HG03039 (cell line): Measurements from ENCODE around the gene ATP9B.
"Not testable (repeated sequence)": the region's sequence is repeated elsewhere in the genome, so short reads cannot be mapped to it uniquely, and the experiment has no call there.

ENCODE experiments used
- ATAC-seq: cut with Tn5 transposase; IDR thresholded peaks from one replicate; pipeline ENCODE4 v1.9.1; 2021; ENCODE audit warnings: mild to moderate bottlenecking, moderate library complexity; ENCODE audit not compliant: unreplicated experiment

Gene ATP9B

DNA sequence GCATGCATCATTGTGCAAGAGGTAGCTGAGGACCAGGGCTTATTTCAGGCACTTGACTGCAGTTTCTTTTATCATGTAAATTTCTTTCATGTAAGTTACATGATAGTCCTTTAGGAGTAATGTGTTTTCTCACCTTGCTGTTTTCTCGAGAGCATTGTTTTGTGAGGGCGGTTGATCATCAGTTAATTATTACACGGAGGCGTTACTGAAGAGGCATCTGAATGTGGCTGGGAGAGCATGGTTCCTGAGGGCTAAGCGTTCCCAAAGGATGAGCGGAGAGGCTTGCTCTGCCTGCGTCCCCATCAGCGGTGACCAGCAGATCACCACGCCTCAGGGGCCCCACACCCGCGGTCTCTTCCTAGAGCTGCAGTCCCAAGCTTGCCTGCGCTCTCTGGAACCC is 170.4 kb downstream of the ATP9B start:
- ATAC-seq, result no peak

DNA sequence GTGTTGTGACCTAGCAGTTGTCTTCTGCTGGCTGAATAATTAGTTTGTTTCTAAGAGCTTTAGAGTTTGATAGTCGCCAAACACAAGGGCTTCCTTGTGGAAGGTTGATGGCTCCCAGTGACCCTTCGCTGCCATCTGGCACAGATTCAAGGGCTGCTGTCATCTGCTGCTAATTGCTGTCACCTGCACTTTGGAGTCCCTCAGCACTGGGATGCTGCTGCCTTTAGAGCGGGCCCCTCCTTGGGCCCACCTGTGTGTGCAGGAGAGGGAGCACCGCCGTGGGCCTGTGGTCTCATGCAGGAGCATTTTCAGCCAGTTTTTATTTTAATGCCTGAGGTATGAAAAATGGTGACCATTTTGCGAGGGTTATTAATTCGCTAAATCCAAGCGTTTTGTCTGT is 172.6 kb downstream of the ATP9B start:
- ATAC-seq, result no peak

DNA sequence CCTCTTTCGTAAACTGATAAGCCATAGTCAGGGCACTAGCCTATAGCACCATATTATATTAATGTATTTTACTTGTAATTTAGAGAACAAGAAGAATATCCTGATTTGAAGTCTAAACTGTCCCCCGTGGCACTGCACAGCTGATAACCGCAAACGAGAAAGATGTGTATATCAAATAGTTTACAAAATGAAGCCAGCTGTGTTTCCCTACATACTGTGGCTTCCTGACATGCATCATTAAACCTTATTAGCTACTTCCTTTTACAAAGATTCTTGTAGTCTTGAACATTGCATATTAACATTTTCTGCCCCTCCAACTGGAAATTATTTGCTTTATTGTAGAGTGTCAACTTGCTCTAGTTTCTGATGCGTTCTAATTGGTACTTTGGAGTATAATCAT is 173.1 kb downstream of the ATP9B start:
- no peak for ATAC-seq

DNA sequence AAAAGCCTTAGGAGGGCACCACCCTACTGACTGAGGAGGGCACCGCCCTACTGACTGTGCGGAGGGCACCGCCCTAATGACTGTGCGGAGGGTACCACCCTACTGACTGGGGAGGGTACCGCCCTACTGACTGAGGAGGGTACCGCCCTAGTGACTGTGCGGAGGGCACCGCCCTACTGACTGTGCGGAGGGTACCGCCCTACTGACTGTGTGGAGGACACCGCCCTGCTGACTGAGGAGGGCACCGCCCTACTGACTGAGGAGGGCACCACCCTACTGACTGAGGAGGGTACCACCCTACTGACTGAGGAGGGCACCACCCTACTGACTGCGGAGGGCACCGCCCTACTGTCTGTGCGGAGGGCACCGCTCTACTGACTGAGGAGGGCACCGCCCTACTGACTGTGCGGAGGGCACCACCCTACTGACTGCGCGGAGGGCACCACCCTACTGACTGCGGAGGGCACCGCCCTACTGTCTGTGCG is 176.4 kb downstream of the ATP9B start:
- no peak for ATAC-seq

DNA sequence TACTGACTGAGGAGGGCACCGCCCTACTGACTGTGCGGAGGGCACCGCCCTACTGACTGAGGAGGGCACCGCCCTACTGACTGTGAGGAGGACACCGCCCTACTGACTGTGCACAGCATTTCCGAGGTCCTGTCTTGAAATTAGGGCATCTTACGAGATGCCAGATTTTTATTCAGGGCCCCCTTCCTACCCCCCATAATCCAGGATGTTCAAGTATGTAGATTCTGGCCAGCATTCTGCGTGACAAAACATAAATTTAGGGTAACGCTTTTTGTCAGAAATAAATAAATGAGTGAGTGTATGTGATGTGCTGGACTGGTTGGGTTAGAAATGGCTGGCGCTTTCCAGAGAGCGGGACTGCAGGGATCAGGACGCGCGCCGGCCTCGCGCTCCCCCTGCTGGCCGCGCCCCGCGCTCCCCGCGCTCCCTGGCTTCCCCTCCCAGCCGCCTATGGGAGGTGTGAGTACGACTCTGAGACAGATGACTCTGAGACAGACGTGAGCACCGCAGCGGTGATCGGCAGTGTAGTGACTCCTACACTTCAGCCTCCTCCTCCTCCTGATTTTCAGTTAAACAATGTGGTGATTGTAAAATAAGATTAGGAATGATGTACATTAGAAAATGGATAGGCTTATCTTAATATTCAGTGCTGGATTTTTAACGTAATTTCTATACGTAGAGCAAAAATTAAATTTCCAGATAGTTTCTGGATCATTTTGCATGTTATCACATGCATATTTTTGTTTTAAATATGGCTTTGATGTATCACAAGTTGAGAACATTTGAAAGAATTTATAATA is 177.3 kb downstream of the ATP9B start:
- peak; percentile 98 for ATAC-seq

DNA sequence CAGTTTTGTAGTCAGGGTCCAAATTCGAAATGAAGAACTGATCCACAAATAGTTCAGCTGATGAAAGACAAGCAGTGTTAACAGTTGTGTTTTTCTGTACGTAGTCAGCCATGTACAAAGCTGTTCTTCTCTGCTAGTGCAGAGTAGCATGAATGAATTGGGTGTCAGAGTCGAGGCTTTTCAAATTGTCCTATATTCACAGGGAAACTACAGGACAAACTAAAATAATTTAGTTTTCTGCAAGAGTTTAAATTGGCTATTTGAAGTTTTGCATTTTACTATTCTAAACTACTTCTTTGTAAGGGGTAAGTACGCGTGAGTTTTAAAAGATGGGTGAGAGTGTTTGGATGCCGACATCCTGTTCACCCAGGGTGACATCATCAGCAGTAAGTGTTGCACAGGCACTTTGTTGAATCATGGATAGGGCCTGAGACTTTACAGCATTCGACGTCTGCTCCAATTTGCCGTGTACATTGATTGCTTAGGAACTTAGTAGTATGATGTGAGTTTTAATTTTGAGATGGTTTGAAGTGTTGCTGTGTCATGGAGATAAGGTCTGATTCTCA is 179.4 kb downstream of the ATP9B start:
- no peak for ATAC-seq

DNA sequence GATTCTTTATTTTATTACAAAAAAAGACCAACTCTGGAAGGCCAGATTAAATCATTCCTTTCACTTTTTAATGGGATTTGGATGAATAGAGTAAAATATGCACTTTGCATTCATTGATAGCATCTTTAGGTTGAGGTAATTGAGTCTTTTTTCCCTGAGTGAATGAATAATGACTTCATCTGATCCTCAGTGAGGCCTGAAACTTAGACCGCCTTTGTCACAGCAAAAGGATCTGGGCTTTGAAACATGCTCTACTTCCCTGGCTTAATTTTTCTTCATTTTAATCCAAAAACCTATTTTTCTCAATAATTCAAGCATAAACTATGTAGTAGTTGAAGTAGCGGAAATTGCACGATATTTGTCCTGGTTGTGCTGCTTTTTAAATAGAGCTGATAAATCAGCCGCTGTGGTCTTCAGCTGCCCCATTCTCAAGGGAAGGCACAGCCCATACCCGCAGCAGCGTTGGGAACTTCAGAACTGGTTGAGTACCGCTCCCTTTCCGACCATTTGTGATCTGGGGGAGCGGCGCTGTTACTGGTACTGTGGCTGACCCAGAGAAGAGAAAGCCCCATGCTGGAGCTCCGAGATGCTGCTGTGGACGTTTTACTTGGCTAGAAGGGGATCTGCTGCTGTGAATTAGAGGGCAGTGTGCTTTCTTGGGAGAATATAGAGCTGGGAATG is 181.2 kb downstream of the ATP9B start:
- no peak for ATAC-seq

DNA sequence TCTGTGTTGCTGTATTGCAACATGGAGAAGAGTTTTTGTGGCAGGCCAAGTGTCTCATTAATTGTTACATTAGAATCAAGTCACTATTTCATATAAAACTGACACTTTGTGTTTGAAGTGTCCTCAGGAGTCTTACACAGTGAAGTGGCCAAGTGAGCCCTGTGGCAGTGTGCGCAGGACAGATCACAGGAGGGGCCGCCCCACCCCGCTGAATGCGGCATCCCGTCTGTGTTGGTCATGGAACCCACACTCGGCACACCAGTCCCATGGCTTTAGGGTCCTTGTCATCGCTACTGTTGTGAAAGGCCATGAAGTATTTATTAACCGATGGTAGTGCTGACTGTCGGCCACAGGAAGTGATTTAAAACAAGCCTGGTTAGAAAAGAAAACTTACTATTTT is 181.8 kb downstream of the ATP9B start:
- ATAC-seq, result no peak

DNA sequence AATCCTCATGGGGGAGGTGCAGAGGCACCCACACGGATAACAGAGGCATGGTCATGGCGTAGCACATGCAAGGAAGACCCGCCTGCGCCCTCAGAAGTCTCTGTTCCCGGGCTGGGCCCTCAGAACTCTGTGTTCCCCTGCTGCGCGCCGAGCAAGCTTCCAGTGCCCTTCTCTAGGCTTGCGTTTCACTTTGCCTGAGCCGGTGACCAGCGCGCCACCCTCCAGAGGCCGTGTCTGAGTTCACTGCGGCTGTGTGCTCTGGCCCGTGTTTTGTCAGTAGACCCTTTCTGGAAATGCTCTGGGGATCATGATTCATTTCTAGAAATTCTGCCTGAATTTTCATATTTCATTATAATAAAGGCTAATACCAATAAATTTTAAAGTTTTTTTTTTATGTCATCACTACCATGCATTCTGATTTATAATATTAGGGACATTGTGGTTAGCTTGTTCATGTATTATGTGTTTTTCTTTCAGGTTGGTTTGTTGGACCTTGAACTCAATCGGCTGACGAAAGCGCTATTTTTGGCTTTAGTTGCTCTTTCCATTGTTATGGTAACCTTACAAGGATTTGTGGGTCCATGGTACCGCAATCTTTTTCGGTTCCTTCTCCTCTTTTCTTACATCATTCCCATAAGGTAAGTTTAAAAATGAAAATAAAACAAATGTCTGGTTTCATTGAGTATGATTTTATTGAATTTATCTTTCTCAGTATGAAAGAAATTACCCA is 183.9 kb downstream of the ATP9B start:
- no peak for ATAC-seq

DNA sequence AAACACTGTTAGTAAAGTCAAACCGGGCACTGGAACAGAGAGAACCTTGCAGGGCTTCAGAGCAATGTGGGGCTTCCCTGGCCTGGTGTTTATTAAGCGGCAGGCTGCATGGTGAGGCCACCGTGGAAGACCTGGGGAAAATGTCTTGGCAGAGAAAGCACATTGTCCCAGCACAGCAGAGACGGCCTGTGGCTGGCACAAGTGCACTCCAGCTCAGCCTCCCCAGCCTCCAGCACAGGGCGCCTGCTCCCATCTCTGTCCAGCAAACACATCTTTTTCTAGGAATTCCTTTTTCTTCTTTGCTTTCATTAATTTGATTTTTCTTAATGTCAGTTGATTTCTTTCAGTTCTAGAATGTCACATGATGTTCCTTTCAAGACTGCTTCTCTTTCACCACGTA is 188.3 kb downstream of the ATP9B start:
- no peak for ATAC-seq

DNA sequence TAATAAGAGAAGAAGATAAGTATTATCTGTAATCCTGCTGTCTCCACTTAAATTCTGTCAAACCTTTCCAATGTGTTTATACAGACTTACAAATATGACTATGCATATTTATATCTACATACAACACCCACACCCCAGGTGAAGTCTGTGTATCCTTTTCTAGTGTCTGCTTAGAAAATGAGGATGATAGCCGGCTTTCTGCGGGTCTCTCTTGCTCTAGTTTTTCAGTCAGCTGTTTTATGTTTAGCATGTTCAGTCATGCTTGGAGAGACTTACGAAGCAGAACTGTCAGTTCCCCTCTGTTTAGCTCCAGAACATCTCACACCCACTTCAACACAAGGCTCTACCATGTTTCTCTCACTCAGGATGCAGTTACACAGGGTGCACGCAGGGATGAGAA is 189.3 kb downstream of the ATP9B start:
- no peak for ATAC-seq

DNA sequence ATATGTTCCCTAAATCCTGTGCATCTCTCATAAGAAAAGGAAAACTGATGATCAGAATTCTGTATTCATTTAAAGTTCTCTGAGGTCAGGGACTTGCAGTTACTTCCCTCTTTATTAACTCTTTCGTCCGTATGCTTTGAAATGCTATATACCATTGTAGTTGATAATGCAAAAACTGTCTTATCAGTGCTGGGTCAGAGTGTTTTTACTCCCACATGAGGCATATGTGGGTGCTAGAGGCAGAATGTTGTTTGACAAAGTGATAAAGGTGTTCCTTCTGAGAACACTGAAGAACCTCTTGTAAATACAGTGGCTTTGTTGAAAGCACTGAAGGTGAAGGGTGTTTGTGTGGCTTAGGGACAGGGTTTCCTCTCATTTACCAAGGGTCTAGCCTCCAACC is 190.0 kb downstream of the ATP9B start:
- no peak for ATAC-seq

DNA sequence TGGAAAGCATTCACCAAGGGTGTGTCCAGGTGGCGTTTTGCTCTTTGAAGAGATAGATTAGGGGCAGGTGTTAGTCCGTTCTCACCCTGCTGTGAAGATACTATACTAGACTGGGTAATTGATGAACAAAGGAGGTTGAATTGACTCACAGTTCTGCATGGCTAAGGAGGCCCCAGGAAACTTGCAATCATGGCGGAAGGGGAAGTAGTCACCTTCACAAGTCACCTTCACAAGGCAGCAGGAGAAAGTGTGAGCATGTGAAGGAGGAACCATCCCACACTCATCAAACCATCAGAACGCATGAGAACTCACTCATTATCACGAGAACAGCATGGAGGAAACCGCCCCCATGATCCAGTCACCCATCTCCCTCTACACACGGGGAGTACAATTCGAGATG is 190.8 kb downstream of the ATP9B start:
- ATAC-seq, result no peak

DNA sequence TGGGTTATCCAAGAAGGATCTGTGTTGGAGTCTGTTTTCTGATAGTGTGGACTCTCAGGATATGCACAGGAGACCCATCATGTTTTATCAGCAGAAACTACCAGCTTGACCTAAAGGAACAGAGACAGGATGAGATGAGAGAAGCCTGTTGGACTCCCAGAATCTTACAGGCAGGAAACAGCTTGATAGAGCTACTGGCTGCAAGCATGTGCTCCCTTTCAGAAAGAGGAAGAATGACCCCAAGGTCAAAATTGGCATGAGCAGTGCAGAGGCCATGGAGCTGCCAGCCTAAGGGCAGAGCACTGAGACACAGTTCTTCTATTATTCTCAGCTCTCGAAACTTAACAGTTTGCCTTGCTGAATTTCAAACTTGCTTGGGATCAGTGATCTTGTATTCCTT is 191.3 kb downstream of the ATP9B start:
- ATAC-seq, result no peak

DNA sequence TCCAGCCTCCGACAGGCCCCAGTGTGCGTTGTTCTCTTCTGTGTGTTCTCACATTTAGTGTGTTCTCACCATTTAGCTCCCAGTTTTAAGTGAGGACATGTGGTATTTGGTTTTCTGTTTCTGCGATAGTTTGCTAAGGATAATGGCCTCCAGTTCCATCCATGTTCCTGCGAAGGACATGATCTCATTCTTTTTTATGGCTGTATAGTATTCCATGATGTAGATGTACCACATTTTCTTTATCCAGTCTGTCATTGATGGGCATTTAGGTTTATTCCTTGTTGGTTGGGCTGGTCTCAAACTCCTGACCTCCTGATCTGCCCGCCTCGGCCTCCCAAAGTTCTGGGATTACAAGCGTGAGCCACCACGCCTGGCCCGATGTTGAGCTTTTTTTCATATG is 195.9 kb downstream of the ATP9B start:
- ATAC-seq, result not testable (repeated sequence)

DNA sequence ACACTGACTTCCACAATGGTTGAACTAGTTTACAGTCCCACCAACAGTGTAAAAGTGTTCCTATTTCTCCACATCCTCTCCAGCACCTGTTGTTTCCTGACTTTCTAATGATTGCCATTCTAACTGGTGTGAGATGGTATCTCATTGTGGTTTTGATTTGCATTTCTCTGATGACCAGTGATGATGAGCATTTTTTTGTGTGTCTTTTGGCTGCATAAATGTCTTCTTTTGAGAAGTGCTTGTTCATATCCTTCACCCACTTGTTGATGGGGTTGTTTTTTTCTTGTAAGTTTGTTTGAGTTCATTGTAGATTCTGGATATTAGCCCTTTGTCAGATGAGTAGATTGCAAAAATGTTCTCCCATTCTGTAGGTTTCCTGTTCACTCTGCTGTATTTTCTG is 202.6 kb downstream of the ATP9B start:
- ATAC-seq, result not testable (repeated sequence)

DNA sequence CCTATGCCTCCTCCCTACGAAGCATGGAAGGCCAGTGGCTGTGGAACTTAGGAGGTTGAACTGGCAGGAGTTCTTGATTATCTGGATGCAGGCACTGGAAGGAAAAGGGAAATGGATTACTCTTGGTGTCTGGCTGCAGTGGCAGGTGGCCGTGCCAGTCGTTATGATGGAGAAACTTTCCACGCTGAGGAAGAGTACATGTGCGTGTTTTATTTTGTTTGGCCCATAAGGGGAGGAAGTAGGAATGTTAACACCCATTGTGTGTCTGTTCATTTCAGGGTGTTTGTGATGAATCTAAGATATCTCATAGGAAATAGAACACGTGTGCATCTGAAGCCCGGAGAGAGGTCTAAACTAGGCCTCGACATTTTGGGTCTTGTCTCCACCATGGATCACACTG is 203.7 kb downstream of the ATP9B start:
- ATAC-seq, result no peak

DNA sequence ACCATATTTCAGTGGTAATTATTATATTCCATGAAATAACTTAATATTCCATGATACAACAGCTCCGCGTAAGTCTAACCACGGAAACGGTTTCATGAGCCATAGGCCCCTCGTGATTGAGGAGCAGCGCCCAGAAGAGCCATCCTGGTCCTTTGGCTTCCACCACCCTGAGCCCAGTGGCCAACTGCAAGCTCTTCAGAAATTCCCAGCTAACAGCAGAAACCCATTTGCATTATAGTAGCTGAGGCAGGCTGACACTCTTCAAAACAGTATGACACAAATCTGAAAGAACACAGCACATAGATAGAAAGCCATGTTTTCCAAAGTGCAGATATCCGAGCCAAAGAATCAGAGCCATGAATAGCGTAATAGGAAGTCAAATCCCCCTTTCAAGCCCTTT is 205.6 kb downstream of the ATP9B start:
- no peak for ATAC-seq

DNA sequence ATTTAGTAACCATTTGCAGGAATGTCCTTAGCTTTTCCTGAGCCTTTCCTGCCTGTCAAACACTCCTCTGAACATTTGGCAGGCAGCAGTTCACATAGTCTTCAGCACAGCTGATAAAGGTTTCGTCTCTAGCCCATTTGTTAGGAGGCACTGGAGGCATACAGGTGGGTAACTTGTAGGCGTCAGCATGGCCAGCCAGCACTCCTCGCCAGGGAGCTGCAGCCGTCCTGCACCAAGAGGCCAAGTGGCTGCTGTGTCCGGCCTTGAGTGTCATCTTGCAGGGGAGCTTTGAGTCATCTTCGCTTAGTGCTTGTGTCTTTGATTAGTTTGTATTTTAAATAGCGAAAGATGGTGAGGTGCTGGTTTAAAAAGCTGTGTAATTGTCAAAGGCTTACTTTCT is 206.3 kb downstream of the ATP9B start:
- ATAC-seq, result no peak

DNA sequence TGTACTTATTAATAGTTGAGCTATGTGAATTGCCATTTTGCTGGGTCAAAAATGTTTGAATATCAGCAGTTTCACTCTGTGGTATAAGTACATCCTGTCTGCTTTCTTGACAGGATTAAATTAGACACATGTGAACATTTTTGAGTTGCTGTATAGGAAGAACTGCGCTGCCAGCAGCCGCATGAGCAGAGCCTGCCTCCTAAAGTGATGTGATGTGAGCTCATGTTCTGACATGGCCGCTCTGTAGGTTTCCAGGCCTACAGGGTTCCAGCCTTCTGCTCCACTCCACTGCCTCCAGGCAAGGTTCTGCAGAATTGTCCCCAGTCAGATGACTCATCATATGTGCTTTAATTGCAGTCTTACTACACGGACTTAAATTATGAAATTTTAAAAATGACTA is 206.8 kb downstream of the ATP9B start:
- peak; percentile 81 for ATAC-seq

DNA sequence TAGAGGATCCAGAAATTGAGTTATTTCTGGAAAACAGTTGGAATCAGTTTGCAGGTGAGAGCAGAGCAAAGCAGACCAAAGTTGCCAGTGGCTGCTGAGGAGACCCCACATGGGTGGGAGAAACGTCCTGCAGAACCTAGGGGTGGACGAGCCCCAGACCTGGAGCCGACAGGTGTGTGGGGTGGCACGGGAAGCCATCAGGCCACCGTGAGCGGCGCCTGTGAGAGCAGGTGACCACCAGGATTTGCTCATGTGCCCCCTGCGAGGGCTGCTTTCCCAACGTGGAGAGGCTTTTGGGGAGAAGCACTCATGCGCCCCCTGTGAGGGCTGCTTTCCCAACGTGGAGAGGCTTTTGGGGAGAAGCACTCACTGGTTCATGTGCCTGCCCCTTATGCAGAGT is 209.7 kb downstream of the ATP9B start:
- no peak for ATAC-seq
